ENCODE results near the gene ATP6V0C.
A peak's percentile ranks its signal among the peaks of the same experiment; 100 is the strongest.

The ATP6V0C gene

DNA sequence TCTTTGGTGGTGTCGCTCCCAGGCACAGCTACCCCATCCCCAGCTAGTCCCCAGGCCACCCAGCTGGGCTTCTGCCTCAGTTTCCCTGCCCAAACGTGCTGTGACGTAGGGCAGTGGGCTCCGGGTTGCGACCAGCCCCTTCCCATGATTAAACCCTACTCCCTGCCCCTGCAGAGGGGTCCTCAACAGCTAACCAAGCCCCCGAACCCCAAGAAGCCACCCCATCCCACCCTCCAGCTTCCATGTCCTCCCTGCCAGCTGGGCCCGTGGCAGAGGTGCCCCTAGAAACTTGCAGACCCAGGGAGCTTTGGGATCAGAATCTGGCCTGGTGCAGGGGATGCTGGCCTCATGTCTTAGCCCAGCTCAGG is 43.5 kb upstream of the ATP6V0C start:
- Histone ChIP-seq H4K20me1 (ENCODE audit: insufficient read depth) (no peaks in the 10 kb centered on the region), H3K4me3 (IDR thresholded peaks at IDR 0.05; ENCODE audit: insufficient read depth, low read depth, low read length) (no peak overlapping the region), H2AFZ (ENCODE audit: low read depth) (no peak overlapping the region), H3K27me3 (ENCODE audit: insufficient read depth, low read depth) (peaks cover 37% of the 10 kb centered on the region), H3K36me3 (ENCODE audit: insufficient read depth) (no peaks in the 10 kb centered on the region), H3K79me2 (ENCODE audit: insufficient read depth, low read depth) (no peaks in the 10 kb centered on the region; the same call in 1 of the 2 replicates), H3K4me1 (ENCODE audit: low read depth, poor library complexity, severe bottlenecking) (peaks cover 46% of the 10 kb centered on the region), H3K4me2 (0 out of 2 replicates have a peak overlapping the region, but pooled peaks have one; percentile 10), H3K9ac (no peak overlapping the region), H3K27ac (no peak overlapping the region)
- TF ChIP-seq, protein P1, sequence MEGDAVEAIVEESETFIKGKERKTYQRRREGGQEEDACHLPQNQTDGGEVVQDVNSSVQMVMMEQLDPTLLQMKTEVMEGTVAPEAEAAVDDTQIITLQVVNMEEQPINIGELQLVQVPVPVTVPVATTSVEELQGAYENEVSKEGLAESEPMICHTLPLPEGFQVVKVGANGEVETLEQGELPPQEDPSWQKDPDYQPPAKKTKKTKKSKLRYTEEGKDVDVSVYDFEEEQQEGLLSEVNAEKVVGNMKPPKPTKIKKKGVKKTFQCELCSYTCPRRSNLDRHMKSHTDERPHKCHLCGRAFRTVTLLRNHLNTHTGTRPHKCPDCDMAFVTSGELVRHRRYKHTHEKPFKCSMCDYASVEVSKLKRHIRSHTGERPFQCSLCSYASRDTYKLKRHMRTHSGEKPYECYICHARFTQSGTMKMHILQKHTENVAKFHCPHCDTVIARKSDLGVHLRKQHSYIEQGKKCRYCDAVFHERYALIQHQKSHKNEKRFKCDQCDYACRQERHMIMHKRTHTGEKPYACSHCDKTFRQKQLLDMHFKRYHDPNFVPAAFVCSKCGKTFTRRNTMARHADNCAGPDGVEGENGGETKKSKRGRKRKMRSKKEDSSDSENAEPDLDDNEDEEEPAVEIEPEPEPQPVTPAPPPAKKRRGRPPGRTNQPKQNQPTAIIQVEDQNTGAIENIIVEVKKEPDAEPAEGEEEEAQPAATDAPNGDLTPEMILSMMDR (conservative IDR thresholded peaks at IDR 0.05; ENCODE audit: low read depth, low read length) = no peak

DNA sequence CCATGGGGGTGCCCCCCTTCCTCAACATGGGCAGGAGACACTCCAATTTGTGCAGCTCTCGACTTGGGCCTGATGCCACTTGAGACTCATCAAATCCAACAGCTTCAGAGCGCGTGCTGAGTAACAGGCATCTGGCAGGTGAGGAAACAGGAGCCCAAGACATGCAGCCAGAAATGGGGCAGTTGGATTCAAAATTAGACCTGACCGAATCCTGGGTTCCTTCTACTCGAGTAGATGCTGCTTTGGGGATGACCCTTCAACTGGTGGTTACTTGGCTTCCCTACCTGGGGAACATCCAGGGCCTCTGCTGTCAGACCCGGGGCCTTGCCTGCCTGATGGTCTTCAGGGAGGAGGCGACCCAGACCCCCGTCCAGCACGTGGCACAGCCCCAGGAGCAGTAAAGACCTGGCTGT is 43.1 kb upstream of the ATP6V0C start:
- no peak overlapping the region for H3K27ac ChIP-seq
- no peak overlapping the region for H3K9ac ChIP-seq
- H3K4me1 ChIP-seq (ENCODE audit: low read depth, poor library complexity, severe bottlenecking) = peaks cover 46% of the 10 kb centered on the region
- no peaks in the 10 kb centered on the region for H4K20me1 ChIP-seq (ENCODE audit: insufficient read depth)
- 0 out of 2 replicates have a peak overlapping the region, but pooled peaks have one; percentile 10 for H3K4me2 ChIP-seq
- H3K4me3 ChIP-seq (IDR thresholded peaks at IDR 0.05; ENCODE audit: insufficient read depth, low read depth, low read length) = no peak overlapping the region
- no peak overlapping the region for H2AFZ ChIP-seq (ENCODE audit: low read depth)
- no peaks in the 10 kb centered on the region for H3K36me3 ChIP-seq (ENCODE audit: insufficient read depth)
- peaks cover 37% of the 10 kb centered on the region for H3K27me3 ChIP-seq (ENCODE audit: insufficient read depth, low read depth)
- no peaks in the 10 kb centered on the region; the same call in 1 of the 2 replicates for H3K79me2 ChIP-seq (ENCODE audit: insufficient read depth, low read depth)
- TF ChIP-seq, protein P1 (conservative IDR thresholded peaks at IDR 0.05; ENCODE audit: low read depth, low read length) = no peak

DNA sequence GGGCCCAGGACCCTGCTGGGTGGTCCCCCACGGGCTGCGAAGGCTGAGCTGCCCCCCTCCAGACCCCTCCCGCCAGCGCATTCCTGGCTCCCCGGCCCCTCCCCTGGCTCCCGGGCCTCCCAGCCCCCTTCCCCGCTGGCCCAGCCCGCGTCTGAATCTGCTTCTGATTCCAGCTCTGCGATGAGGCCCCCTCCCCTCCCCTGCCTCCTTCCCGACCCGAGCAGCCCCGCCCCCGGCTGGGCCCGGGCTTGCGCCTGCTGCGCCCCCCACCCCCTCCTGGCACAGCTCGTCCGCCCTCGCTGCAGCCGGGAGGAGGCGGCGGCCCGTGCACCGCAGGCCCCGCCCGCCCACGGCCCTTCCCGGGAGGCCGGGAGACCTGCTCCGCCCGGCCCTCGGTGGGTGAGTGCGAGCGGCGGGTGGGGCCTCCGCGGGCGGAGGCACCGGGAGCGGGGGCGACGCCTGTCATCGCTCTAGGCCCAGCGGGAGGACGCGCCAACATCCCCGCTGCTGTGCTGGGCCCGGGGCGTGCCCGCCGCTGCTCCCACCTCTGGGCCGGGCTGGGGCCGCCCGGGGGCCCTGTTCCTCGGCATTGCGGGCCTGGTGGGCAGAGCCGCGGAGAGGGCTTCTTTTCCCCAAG is 42.6 kb upstream of the ATP6V0C start, which contains the start of gene NTN3:
NTN3 (plus strand) TSS at position 282 of the 637 bp plus-strand sequence. CDS start 405 bp downstream, outside the sequence.
- Histone ChIP-seq H4K20me1 (ENCODE audit: insufficient read depth) (no peaks in the 10 kb centered on the region), H3K79me2 (ENCODE audit: insufficient read depth, low read depth) (no peaks in the 10 kb centered on the region; the same call in 1 of the 2 replicates), H3K4me1 (ENCODE audit: low read depth, poor library complexity, severe bottlenecking) (peaks cover 51% of the 10 kb centered on the region), H2AFZ (ENCODE audit: low read depth) (no peak within 1 kb of the TSS), H3K9ac (no peak within 1 kb of the TSS), H3K27ac (no peak within 1 kb of the TSS), H3K4me2 (peak within 1 kb of the TSS; percentile 29), H3K36me3 (ENCODE audit: insufficient read depth) (no peaks in the 10 kb centered on the region), H3K27me3 (ENCODE audit: insufficient read depth, low read depth) (peaks cover 37% of the 10 kb centered on the region), H3K4me3 (IDR thresholded peaks at IDR 0.05; ENCODE audit: insufficient read depth, low read depth, low read length) (no peak within 1 kb of the TSS)
- TF ChIP-seq, protein P1 (conservative IDR thresholded peaks at IDR 0.05; ENCODE audit: low read depth, low read length) = no peak

DNA sequence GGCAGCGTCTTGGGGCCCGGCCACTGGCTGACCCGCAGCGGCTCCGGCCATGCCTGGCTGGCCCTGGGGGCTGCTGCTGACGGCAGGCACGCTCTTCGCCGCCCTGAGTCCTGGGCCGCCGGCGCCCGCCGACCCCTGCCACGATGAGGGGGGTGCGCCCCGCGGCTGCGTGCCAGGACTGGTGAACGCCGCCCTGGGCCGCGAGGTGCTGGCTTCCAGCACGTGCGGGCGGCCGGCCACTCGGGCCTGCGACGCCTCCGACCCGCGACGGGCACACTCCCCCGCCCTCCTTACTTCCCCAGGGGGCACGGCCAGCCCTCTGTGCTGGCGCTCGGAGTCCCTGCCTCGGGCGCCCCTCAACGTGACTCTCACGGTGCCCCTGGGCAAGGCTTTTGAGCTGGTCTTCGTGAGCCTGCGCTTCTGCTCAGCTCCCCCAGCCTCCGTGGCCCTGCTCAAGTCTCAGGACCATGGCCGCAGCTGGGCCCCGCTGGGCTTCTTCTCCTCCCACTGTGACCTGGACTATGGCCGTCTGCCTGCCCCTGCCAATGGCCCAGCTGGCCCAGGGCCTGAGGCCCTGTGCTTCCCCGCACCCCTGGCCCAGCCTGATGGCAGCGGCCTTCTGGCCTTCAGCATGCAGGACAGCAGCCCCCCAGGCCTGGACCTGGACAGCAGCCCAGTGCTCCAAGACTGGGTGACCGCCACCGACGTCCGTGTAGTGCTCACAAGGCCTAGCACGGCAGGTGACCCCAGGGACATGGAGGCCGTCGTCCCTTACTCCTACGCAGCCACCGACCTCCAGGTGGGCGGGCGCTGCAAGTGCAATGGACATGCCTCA is 41.9 kb upstream of the ATP6V0C start:
- TF ChIP-seq, protein P1 (conservative IDR thresholded peaks at IDR 0.05; ENCODE audit: low read depth, low read length) = no peak
- Histone ChIP-seq H3K36me3 (ENCODE audit: insufficient read depth) (no peaks in the 10 kb centered on the region), H3K27me3 (ENCODE audit: insufficient read depth, low read depth) (peaks cover 37% of the 10 kb centered on the region), H3K4me1 (ENCODE audit: low read depth, poor library complexity, severe bottlenecking) (peaks cover 51% of the 10 kb centered on the region), H2AFZ (ENCODE audit: low read depth) (no peak overlapping the region), H3K4me2 (peak overlapping the region; percentile 29; the same call in 1 of the 2 replicates), H3K4me3 (IDR thresholded peaks at IDR 0.05; ENCODE audit: insufficient read depth, low read depth, low read length) (no peak overlapping the region), H3K79me2 (ENCODE audit: insufficient read depth, low read depth) (no peaks in the 10 kb centered on the region; the same call in 1 of the 2 replicates), H3K27ac (no peak overlapping the region), H3K9ac (no peak overlapping the region), H4K20me1 (ENCODE audit: insufficient read depth) (no peaks in the 10 kb centered on the region)

Measured in KMS-11 (cell line).